SK-N-SH (cell line): ENCODE data around the gene RFT1.

ENCODE experiments used
- ELF1 ChIP-seq: IDR thresholded peaks from 2 replicates; pipeline ENCODE4 v1.4.0; 2012
- EP300 ChIP-seq, 2 experiments: IDR thresholded peaks; 2 replicates each; pipeline versions ENCODE4 v1.4.0 to v1.6.1; 2012; ENCODE audit warnings: borderline replicate concordance in 1 of 2, low read depth in 1 of 2, low read length in 1 of 2
- EZH2phosphoT487 ChIP-seq: fragments of 200-600 bp; sonication (generic); IDR thresholded peaks from 2 replicates; pipeline ENCODE4 v1.6.1; 2017; ENCODE audit warnings: low read depth, mixed run types, mild to moderate bottlenecking, antibody characterized with exemption, moderate library complexity, borderline replicate concordance
- GABPA ChIP-seq: IDR thresholded peaks from 2 replicates; pipeline ENCODE4 v1.4.0; 2012; ENCODE audit warnings: low read depth, mild to moderate bottlenecking
- JUND ChIP-seq: IDR thresholded peaks from 2 replicates; pipeline ENCODE4 v1.4.0; 2012
- MEF2A ChIP-seq: IDR thresholded peaks from 2 replicates; pipeline ENCODE4 v1.4.0; 2012; ENCODE audit warnings: low read depth, borderline replicate concordance
- RAD21 ChIP-seq: IDR thresholded peaks from 2 replicates; pipeline ENCODE4 v1.6.1; 2012; ENCODE audit warnings: mild to moderate bottlenecking, low read length
- RXRA ChIP-seq: IDR thresholded peaks from 2 replicates; pipeline ENCODE4 v1.4.0; 2012; ENCODE audit warnings: low read depth, mild to moderate bottlenecking, borderline replicate concordance
- SIN3A ChIP-seq: IDR thresholded peaks from 2 replicates; pipeline ENCODE4 v1.6.1; 2012; ENCODE audit warnings: low read depth, mild to moderate bottlenecking, low read length, moderate library complexity, borderline replicate concordance
- USF2 ChIP-seq: fragments of 150-350 bp; IDR thresholded peaks from 2 replicates; pipeline ENCODE4 v1.6.1; 2017; ENCODE audit warnings: antibody characterized with exemption, low read length, low read depth, borderline replicate concordance
- TF ChIP-seq, protein P1 (sequence below): fragments of 200-600 bp; sonication (generic); IDR thresholded peaks from 2 replicates; pipeline ENCODE4 v1.6.1; 2017; ENCODE audit warnings: antibody characterized with exemption, mild to moderate bottlenecking, moderate library complexity

DNA sequence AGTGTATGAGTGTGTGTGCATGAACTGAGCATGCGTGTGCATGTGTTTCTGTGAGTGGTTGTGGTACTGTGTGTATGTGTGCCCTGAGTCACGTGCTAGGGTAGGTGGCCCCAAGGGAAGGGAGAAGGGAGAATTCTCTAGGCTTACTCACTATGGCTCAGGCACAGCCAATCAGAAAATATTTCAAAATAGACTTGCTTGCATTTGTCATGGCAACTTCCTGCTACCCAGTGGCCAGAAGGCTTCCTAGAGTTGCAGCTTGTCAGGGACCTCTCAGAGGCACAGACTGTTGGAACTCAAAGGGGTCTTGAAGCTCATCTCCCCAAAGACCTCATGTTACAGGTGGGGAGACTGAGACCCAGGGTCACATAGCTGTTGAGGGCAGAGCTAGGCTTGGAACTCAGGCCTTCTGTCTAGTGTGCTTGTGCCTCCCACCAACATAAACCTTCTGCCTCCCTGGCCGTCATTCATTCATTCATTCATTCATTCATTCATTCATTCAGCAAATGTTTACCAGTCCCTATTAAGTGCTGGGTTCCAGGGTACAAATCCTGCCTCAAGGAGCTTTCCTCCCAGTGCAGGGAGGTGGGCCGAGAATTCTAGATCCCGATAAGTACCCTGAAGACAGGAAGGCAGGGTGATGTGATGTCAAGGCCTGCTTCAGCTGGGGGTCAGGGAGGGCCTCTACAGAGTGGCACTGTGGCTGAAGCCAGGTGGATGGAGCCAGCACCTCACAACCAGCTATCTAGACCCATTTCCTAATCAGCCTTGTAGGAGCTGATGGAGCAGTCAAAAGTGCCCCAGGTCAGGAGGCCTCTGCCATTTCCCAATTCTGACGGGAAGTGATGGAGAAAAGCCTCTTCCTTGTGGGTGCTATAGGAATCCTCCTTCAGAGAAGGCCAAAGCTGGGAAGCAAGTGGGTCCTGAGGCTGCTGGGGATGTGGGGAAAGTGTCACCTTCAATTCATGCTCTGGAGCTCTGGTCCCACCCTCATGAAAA, 10.9 kb upstream of the RFT1 start:
- TF ChIP-seq, protein P1, sequence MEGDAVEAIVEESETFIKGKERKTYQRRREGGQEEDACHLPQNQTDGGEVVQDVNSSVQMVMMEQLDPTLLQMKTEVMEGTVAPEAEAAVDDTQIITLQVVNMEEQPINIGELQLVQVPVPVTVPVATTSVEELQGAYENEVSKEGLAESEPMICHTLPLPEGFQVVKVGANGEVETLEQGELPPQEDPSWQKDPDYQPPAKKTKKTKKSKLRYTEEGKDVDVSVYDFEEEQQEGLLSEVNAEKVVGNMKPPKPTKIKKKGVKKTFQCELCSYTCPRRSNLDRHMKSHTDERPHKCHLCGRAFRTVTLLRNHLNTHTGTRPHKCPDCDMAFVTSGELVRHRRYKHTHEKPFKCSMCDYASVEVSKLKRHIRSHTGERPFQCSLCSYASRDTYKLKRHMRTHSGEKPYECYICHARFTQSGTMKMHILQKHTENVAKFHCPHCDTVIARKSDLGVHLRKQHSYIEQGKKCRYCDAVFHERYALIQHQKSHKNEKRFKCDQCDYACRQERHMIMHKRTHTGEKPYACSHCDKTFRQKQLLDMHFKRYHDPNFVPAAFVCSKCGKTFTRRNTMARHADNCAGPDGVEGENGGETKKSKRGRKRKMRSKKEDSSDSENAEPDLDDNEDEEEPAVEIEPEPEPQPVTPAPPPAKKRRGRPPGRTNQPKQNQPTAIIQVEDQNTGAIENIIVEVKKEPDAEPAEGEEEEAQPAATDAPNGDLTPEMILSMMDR, result no peak
- no peak for TF ChIP-seq USF2
- no peak for TF ChIP-seq RAD21
- TF ChIP-seq SIN3A, result no peak
- TF ChIP-seq GABPA, result no peak
- no peak for TF ChIP-seq ELF1
- no peak for TF ChIP-seq RXRA
- no peak for TF ChIP-seq EZH2phosphoT487
- TF ChIP-seq JUND, result no peak
- TF ChIP-seq EP300 (IDR thresholded peaks at IDR 0.05; ENCODE audit: borderline replicate concordance in 1 of 2, low read depth in 1 of 2, low read length in 1 of 2), result no peak
- TF ChIP-seq MEF2A, result no peak
